T-helper 1 cell (primary cell): ENCODE data around the gene LIG4.

Experiments used
- DNase-seq, 5 donors: peaks; one replicate each; pipeline ENCODE4 v3.0.0-alpha.2; 2012 to 2020

LIG4 gene

GRCh38 chr13:108193806-108194205 is 21.5 kb downstream of the LIG4 start:
- no peak for DNase-seq

GRCh38 chr13:108190897-108191296 is 24.4 kb downstream of the LIG4 start:
- no peak for DNase-seq

GRCh38 chr13:108188260-108188659 is 27.1 kb downstream of the LIG4 start:
- DNase-seq = no peak

GRCh38 chr13:108185223-108185622 is 30.1 kb downstream of the LIG4 start:
- DNase-seq = no peak

- no peak for DNase-seq
Observed at GRCh38 chr13:108182652-108183051, 32.7 kb downstream of the LIG4 start.

GRCh38 chr13:108178078-108178477 is 37.3 kb downstream of the LIG4 start:
- DNase-seq = no peak

- DNase-seq = peak in 4 of 5 donors; percentile 3 to 45 (median 22)
Observed at GRCh38 chr13:108176685-108177274, 38.6 kb downstream of the LIG4 start.

- no peak for DNase-seq
Observed at GRCh38 chr13:108168929-108169328, 46.4 kb downstream of the LIG4 start.

- DNase-seq = no peak
Observed at GRCh38 chr13:108166078-108166477, 49.3 kb downstream of the LIG4 start.

GRCh38 chr13:108158746-108159145 is 56.6 kb downstream of the LIG4 start:
- no peak for DNase-seq
